RWPE1 (cell line): ENCODE measurements around the gene MTFR1L.

Experiments used
- CTCF ChIA-PET: fragments of 350-600 bp; sonication (Branson Sonifier 250); formaldehyde crosslinking; extraction: SDS; loops from one replicate; lab custom pipeline; 2021; lab: Yijun Ruan, JAX
- POLR2A ChIA-PET: fragments of 400-600 bp; formaldehyde crosslinking; extraction: SDS; loops from one replicate; lab custom pipeline; 2020; ENCODE audit warnings: antibody characterized with exemption; ENCODE audit not compliant: low non-redundant PET; lab: Yijun Ruan, JAX
- DNase-seq: peaks from one replicate; pipeline ENCODE4 v3.0.0; 2012; ENCODE audit warnings: low spot score
- H3K27ac ChIP-seq: fragments of 450-650 bp; 2 replicates; pipeline ENCODE4 v1.5.1; 2017
- CTCF ChIP-seq: fragments of 450-650 bp; conservative IDR thresholded peaks from 2 replicates; pipeline ENCODE4 v1.5.1; 2017; ENCODE audit warnings: low read depth, mild to moderate bottlenecking

Gene MTFR1L

GRCh38 chr1:25773441-25774125 is 46.2 kb upstream of the MTFR1L start:
- DNase-seq = no peak
- TF ChIP-seq CTCF = no peak
- CTCF ChIA-PET = no interaction called here
- no peak overlapping the region for H3K27ac ChIP-seq
- POLR2A ChIA-PET = no interaction called here

- POLR2A ChIA-PET = no interaction called here
- no peak overlapping the region for H3K27ac ChIP-seq
- DNase-seq = no peak
- CTCF ChIA-PET = no interaction called here
- no peak for TF ChIP-seq CTCF
Measured at GRCh38 chr1:25774206-25774803, 45.4 kb upstream of the MTFR1L start.

- DNase-seq = no peak
- H3K27ac ChIP-seq = no peak overlapping the region
- TF ChIP-seq CTCF = no peak
- ChIA-PET POLR2A (no interaction called here), CTCF (no interaction called here)
Measured at GRCh38 chr1:25774921-25775771, 44.6 kb upstream of the MTFR1L start.

DNA sequence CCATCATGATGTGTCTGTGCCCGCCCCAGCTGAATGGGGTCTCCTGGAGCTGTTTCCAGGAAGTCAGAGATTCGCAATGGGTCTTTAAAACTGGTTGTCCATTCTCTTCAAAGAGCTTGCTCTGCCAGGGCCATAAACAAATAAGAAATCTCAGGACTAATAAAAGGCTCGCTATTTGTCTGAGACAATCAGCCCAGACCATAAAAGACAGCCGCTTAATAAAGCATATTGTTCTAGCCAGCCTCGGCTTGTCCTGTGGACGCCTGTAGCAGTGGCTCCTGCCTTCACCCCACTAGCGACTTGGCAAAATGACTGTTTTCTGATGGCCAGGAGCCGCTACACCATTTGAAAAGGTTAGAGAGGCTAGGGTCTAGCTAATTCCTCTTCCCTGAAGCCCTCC is 40.4 kb upstream of the MTFR1L start:
- no peak overlapping the region for H3K27ac ChIP-seq
- CTCF ChIA-PET = no interaction called here
- DNase-seq = no peak
- TF ChIP-seq CTCF = no peak
- POLR2A ChIA-PET = no interaction called here

DNA sequence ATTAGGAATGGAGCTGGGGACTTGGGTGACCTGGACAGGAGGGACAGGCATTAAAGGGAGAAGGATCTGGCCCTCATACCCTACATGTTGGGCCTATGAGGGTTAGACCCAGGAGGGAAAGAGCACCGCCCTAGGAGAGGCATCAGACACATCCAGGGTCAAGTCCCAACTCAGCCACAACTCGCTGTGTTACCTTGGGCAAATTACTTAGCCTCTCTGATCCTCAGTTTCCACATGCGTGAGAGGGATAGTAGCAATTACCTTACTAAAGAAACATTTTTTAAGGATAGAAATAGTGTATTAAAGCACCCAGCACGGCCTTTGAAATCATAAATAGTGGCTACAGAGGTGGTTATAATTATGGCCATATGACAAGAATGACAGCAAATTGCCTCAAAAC is 39.9 kb upstream of the MTFR1L start:
- H3K27ac ChIP-seq = no peak overlapping the region
- TF ChIP-seq CTCF = no peak
- ChIA-PET CTCF (interaction anchor here (0.6 kb wide), 1 partner anchor 160 kb away, joined by 3 read pairs; no protein-coding TSS in a partner anchor), POLR2A (no interaction called here)
- no peak for DNase-seq
